ENCODE results near the gene ALKAL2. TPM values are rescaled to one million over a fixed set of nuclear protein-coding genes. Genes with fewer than 3 reads are reported as not detected.

The ALKAL2 gene
- total RNA-seq, 4 donors from 2014 or later: 3.3 to 82.6 (median 19.0) TPM

DNA sequence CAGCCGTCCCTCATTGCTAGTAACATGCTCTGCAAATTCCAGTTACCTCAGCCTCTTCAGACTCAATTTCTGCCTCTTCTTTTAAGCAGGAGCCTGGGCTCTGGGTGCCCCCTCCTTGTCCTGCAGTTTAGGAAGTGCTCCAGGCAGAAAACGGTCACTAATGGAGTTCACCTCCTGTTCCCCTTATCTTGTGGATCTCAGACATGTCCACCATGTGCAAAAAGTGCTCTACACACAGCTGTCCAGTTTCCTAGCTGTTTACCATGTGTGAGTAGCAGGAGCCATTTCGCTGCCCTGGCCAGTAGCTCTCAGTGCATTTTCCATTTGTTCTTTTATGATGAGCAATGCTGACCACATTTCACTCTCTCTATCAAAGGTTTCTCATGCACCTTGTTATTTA lies 29.0 kb downstream of the ALKAL2 start:
- no peaks in the 10 kb centered on the region for H3K27me3 ChIP-seq
- DNase-seq: no peak
- H3K27ac ChIP-seq: no peak overlapping the region
- TF ChIP-seq POLR2A (IDR thresholded peaks at IDR 0.05): no peak
- TF ChIP-seq, protein P1, sequence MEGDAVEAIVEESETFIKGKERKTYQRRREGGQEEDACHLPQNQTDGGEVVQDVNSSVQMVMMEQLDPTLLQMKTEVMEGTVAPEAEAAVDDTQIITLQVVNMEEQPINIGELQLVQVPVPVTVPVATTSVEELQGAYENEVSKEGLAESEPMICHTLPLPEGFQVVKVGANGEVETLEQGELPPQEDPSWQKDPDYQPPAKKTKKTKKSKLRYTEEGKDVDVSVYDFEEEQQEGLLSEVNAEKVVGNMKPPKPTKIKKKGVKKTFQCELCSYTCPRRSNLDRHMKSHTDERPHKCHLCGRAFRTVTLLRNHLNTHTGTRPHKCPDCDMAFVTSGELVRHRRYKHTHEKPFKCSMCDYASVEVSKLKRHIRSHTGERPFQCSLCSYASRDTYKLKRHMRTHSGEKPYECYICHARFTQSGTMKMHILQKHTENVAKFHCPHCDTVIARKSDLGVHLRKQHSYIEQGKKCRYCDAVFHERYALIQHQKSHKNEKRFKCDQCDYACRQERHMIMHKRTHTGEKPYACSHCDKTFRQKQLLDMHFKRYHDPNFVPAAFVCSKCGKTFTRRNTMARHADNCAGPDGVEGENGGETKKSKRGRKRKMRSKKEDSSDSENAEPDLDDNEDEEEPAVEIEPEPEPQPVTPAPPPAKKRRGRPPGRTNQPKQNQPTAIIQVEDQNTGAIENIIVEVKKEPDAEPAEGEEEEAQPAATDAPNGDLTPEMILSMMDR (IDR thresholded peaks at IDR 0.05): no peak
- H3K4me3 ChIP-seq: no peak overlapping the region
- intact Hi-C loops (cut with DNase I; ENCODE audit: low total_unique reads): no loop called here
- H3K36me3 ChIP-seq: no peaks in the 10 kb centered on the region
- H3K4me1 ChIP-seq: no peaks in the 10 kb centered on the region
- no peaks in the 10 kb centered on the region for H3K9me3 ChIP-seq

DNA sequence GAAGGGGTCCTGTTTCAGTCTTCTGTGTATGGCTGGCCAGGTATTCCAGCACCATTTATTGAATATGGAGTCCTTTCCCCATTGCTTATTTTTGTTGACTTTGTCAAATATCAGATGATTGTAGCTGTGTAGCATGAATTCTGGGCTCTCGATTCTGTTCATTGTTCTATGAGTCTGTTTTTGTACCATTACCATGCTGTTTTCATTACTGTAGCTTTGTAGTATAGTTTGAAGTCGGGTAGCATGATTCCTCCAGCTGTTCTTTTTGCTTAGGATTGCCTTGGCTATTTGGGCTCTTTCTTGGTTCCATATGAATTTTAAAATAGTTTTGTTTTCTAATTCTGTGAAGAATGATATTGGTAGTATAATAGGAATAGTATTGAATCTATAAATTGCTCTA lies 30.0 kb downstream of the ALKAL2 start:
- Histone ChIP-seq H3K36me3 (no peaks in the 10 kb centered on the region), H3K4me1 (no peaks in the 10 kb centered on the region), H3K9me3 (no peaks in the 10 kb centered on the region), H3K4me3 (no peak overlapping the region), H3K27ac (no peak overlapping the region), H3K27me3 (no peaks in the 10 kb centered on the region)
- TF ChIP-seq, protein P1 (IDR thresholded peaks at IDR 0.05): no peak
- TF ChIP-seq POLR2A (IDR thresholded peaks at IDR 0.05): no peak
- no peak for DNase-seq
- intact Hi-C loops (cut with DNase I; ENCODE audit: low total_unique reads): no loop called here

DNA sequence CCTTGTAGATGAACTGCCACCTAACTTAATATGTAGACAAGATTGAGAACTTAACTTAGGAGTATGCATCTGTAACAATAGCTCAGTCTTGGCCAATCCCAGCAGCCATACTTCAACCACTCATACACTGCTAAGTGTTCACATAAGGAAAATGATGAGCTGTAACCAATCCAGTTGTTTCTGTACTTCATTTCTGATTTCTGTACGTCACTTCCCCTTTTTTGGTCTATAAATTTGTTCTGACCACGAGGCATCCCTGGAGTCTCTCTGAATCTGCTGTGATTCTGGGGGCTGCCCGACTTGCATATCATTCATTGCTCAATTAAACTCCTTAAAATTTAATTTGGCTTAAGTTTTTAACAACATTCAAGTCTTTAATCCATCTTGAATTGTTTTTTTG lies 30.5 kb downstream of the ALKAL2 start:
- no peaks in the 10 kb centered on the region for H3K27me3 ChIP-seq
- TF ChIP-seq, protein P1 (IDR thresholded peaks at IDR 0.05): no peak
- no peak for TF ChIP-seq POLR2A (IDR thresholded peaks at IDR 0.05)
- no peak for DNase-seq
- no peak overlapping the region for H3K4me3 ChIP-seq
- no peak overlapping the region for H3K27ac ChIP-seq
- no peaks in the 10 kb centered on the region for H3K9me3 ChIP-seq
- H3K36me3 ChIP-seq: no peaks in the 10 kb centered on the region
- intact Hi-C loops (cut with DNase I; ENCODE audit: low total_unique reads): no loop called here
- no peaks in the 10 kb centered on the region for H3K4me1 ChIP-seq

DNA sequence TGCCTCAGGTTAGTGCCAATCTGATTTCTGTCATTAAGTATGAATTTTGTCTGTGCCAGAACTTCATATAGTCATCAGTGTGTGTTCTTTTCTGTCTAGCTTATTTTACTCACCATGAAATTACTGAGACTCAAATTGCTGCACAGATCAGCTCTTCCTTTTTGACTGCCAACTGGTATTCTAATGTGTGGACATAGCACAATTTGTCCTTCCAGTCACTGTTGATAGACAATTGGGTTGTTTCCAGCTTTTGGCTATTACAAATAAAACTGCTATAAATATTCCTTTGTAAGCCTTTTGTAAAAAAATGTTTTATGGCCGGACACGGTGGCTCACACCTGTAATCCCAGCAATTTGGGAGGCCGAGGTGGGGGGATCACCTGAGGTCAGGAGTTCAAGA lies 31.8 kb downstream of the ALKAL2 start:
- Histone ChIP-seq H3K4me3 (no peak overlapping the region), H3K27ac (no peak overlapping the region), H3K4me1 (no peaks in the 10 kb centered on the region), H3K27me3 (no peaks in the 10 kb centered on the region), H3K36me3 (no peaks in the 10 kb centered on the region), H3K9me3 (no peaks in the 10 kb centered on the region)
- DNase-seq: no peak
- intact Hi-C loops (cut with DNase I; ENCODE audit: low total_unique reads): no loop called here
- TF ChIP-seq, protein P1 (IDR thresholded peaks at IDR 0.05): no peak
- TF ChIP-seq POLR2A (IDR thresholded peaks at IDR 0.05): no peak

DNA sequence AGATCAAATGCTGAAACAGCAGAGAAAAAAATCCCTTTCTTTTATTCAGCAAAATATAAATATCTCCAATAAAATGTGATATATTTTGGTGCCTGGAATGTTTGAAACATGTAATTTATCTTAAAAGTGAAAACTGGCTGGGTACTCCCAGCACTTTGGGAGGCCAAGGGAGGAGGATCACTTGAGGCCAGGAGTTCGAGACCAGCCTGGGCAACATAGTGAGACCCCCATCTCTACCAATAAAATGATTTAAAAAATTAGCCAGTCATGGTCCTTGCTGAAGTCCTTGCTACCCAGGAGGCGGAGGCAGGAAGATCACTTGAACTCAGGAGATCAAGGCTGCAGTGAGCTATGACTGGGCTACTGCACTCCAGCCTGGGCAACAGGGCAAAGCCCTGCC lies 32.7 kb downstream of the ALKAL2 start:
- H3K9me3 ChIP-seq: no peaks in the 10 kb centered on the region
- no peaks in the 10 kb centered on the region for H3K36me3 ChIP-seq
- no peak for DNase-seq
- H3K27me3 ChIP-seq: no peaks in the 10 kb centered on the region
- intact Hi-C loops (cut with DNase I; ENCODE audit: low total_unique reads): no loop called here
- H3K4me3 ChIP-seq: no peak overlapping the region
- no peaks in the 10 kb centered on the region for H3K4me1 ChIP-seq
- TF ChIP-seq, protein P1 (IDR thresholded peaks at IDR 0.05): no peak
- no peak for TF ChIP-seq POLR2A (IDR thresholded peaks at IDR 0.05)
- H3K27ac ChIP-seq: no peak overlapping the region
